Fibroblast of the aortic adventitia (primary cell): ENCODE data around the gene C6orf47. TPM values are rescaled to one million over a fixed set of nuclear protein-coding genes. Genes with fewer than 3 reads are reported as not detected.

Experiments used
- DNase-seq: peaks from one replicate; pipeline ENCODE4 v3.0.0-alpha.2; 2010; ENCODE audit warnings: low read depth
- H3K4me3 ChIP-seq: 2 replicates; pipeline ENCODE4 v1.5.1; 2011; ENCODE audit warnings: low read depth, mild to moderate bottlenecking, control low read depth, low read length, moderate library complexity
- CTCF ChIP-seq: IDR thresholded peaks from 2 replicates; pipeline ENCODE4 v1.5.1; 2011; ENCODE audit warnings: mild to moderate bottlenecking, low read length, control low read depth, inconsistent platforms; ENCODE audit not compliant: insufficient read depth
- total RNA-seq: library from RNA; depleted of rRNA; stranded (reverse); fragments of >200 nt; gene quantifications from 2 replicates; pipeline ENCODE4 v1.2.3, GENCODE V29; 2012; ENCODE audit warnings: low replicate concordance

C6orf47 gene
- total RNA-seq, 1 donor, result 18.4 TPM

DNA sequence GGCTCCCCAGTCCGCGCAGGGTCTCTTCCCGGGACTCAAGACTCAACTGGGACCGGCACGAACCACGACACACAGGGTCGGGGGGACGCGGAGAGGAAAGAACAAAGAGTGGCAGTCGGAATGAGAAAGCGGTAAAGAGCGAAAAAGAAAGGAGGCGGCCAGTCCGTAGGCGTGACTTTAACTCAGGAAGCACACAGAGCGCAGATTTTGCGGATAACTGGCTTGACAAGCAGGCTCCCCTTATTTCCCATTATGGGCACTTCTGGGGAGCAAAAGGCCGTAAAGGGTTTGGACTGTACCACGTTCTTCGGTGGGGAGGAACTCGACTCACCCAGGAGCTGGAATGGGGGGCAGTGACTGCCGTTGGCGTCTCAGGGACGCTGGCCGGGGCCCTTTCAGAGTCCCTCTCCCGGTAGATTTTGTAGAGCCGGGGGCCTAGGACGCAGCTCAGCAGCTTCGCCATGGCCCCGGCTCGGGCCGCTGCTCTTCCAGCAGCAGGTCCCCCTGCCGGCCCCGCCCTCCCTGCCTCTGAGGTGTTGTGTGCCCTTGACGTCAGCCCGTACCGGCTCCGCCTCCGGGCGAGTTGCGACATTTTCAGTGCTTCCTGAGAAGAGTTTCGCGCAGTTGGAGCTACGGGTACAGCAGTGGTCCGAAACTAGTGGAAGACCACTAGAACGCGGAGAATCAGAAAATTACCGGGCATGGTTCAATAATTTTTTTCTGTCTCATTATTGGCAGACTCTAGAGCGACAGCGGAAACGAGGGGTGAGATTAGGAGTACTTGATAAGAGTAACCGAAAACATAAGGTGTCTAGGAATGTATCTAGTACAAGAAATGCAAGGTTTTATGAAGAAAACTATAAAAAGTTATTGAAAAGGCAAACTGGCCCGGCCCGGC lies 42.5 kb upstream of the C6orf47 start, which contains the start of gene ABHD16A:
TSS of gene ABHD16A (minus strand) at position 506 of the 898 bp plus-strand sequence. CDS start at position 463, 43 bp downstream.
- no peak for TF ChIP-seq CTCF
- peak within 1 kb of the TSS; percentile 98 for H3K4me3 ChIP-seq
- peak; percentile 99 for DNase-seq

DNA sequence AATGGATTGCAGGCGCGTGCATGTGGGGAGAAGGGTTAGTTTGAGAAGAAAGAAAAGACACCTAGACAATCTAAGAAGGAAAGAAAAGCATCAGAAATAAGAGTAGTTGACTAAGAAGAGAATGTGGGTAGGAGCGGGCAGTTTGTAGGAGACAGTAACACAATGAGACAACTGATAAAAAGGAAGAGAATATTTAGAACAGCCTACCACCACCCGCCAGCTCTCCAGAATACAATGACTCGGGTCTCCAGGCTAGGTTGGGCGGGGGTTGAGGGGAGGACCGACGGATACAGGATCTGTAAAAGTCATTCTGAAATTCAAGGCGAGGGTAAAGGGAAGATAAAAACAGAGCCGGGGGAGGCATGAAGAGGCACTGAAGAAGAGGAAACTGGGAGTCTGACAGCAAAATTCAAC lies 41.8 kb upstream of the C6orf47 start:
- no peak for TF ChIP-seq CTCF
- DNase-seq, result no peak
- peak overlapping the region; percentile 98 for H3K4me3 ChIP-seq

GRCh38 chr6:31701666-31702404 lies 41.3 kb upstream of the C6orf47 start:
- DNase-seq, result peak; percentile 49
- no peak for TF ChIP-seq CTCF

GRCh38 chr6:31700740-31701401 lies 40.3 kb upstream of the C6orf47 start:
- TF ChIP-seq CTCF, result no peak
- DNase-seq, result no peak
- no peak overlapping the region for H3K4me3 ChIP-seq

More at GRCh38 chr6:31701666-31702404, 41.3 kb upstream of the C6orf47 start:
- H3K4me3 ChIP-seq, result peak overlapping the region; percentile 98

GRCh38 chr6:31697555-31697954 lies 37.0 kb upstream of the C6orf47 start:
- no peak for DNase-seq
- H3K4me3 ChIP-seq, result no peak overlapping the region
- no peak for TF ChIP-seq CTCF

GRCh38 chr6:31693535-31693934 lies 33.0 kb upstream of the C6orf47 start:
- no peak for DNase-seq
- no peak overlapping the region for H3K4me3 ChIP-seq
- no peak for TF ChIP-seq CTCF
